ENCODE results near the gene CYTH4. TPM values are rescaled to one million over a fixed set of nuclear protein-coding genes. Genes with fewer than 3 reads are reported as not detected.

The CYTH4 gene
- total RNA-seq, 1 experiment from 2014 or later = not detected

- Histone ChIP-seq H3F3A (ENCODE audit: insufficient read depth, low read depth) (peaks cover 20% of the 10 kb centered on the region; the same call in 1 of the 2 replicates), H3K36me3 (ENCODE audit: low read depth) (no peaks in the 10 kb centered on the region), H3K27me3 (ENCODE audit: insufficient read depth, low read depth) (no peaks in the 10 kb centered on the region), H3K9me2 (ENCODE audit: insufficient read depth) (no peaks in the 10 kb centered on the region), H3K9me3 (ENCODE audit: insufficient read depth, low read depth) (no peaks in the 10 kb centered on the region), H4K20me1 (ENCODE audit: insufficient read depth) (no peaks in the 10 kb centered on the region), H2AFZ (peak overlapping the region; percentile 81), H3K4me2 (peak overlapping the region; percentile 84), H3K4me1 (replicated peaks; ENCODE audit: insufficient read depth) (peaks cover 17% of the 10 kb centered on the region), H3K4me3 (peak overlapping the region; percentile 63), H3K27ac (no peak overlapping the region), H3K79me2 (ENCODE audit: low read depth) (0 out of 2 replicates have a peak, but pooled peaks cover 5% of the 10 kb centered on the region)
- CTCF ChIA-PET = interaction anchor here (0.6 to 1.7 kb wide), 3 partner anchors 14 to 45 kb away, joined by 3 to 5 read pairs (median 3); no protein-coding TSS in a partner anchor
- no peak for DNase-seq
- POLR2A ChIA-PET (ENCODE audit: unreplicated experiment) = interaction anchor here (0.6 to 1.0 kb wide), 3 partner anchors 44 to 886 kb away, joined by 3 to 21 read pairs (median 4); no protein-coding TSS in a partner anchor
- no peak for TF ChIP-seq EZH2 (IDR thresholded peaks at IDR 0.05; ENCODE audit: low read depth)
- no peak for TF ChIP-seq CTCF (conservative IDR thresholded peaks at IDR 0.05)
- BruUV-seq (replicated peaks) = TSS peak; percentile 40
- intact Hi-C loops (cut with micrococcal nuclease; ENCODE audit: unreplicated experiment) = no loop called here
These were observed 38.8 kb upstream of the CYTH4 start for GRCh38 chr22:37243402-37244113.

GRCh38 chr22:37244114-37244921 is 38.0 kb upstream of the CYTH4 start, which contains the start of gene RAC2:
TSS of gene RAC2 (minus strand) at chr22:37244269. CDS start at chr22:37244148, 121 bp downstream.
- ChIA-PET CTCF (interaction anchor here (1.7 kb wide), 1 partner anchor 44 kb away, joined by 5 read pairs; no protein-coding TSS in a partner anchor), POLR2A (ENCODE audit: unreplicated experiment) (interaction anchor here (0.7 to 1.0 kb wide), 3 partner anchors 45 to 887 kb away, joined by 3 to 21 read pairs (median 3); no protein-coding TSS in a partner anchor)
- Histone ChIP-seq H3K9me2 (ENCODE audit: insufficient read depth) (no peaks in the 10 kb centered on the region), H3K79me2 (ENCODE audit: low read depth) (0 out of 2 replicates have a peak, but pooled peaks cover 5% of the 10 kb centered on the region), H3K4me3 (peak within 1 kb of the TSS; percentile 63), H3K4me1 (replicated peaks; ENCODE audit: insufficient read depth) (peaks cover 17% of the 10 kb centered on the region), H3K27me3 (ENCODE audit: insufficient read depth, low read depth) (no peaks in the 10 kb centered on the region), H3F3A (ENCODE audit: insufficient read depth, low read depth) (peaks cover 14% of the 10 kb centered on the region; the same call in 1 of the 2 replicates), H3K36me3 (ENCODE audit: low read depth) (no peaks in the 10 kb centered on the region), H2AFZ (peak within 1 kb of the TSS; percentile 81), H3K27ac (no peak within 1 kb of the TSS), H3K9me3 (ENCODE audit: insufficient read depth, low read depth) (no peaks in the 10 kb centered on the region), H4K20me1 (ENCODE audit: insufficient read depth) (no peaks in the 10 kb centered on the region), H3K4me2 (peak within 1 kb of the TSS; percentile 84)
- no TSS peak for BruUV-seq (replicated peaks)
- peak; percentile 74 to 76 for DNase-seq
- TF ChIP-seq EZH2 (IDR thresholded peaks at IDR 0.05; ENCODE audit: low read depth) = no peak
- TF ChIP-seq CTCF (conservative IDR thresholded peaks at IDR 0.05) = no peak
- intact Hi-C loops (cut with micrococcal nuclease; ENCODE audit: unreplicated experiment) = no loop called here
